HG03432 (cell line): ENCODE measurements around the gene MED26.
A peak's percentile ranks its signal among the peaks of the same experiment; 100 is the strongest.

Experiments used
- ATAC-seq: cut with Tn5 transposase; IDR thresholded peaks from one replicate; pipeline ENCODE4 v1.9.1; 2021; ENCODE audit warnings: mild to moderate bottlenecking, moderate library complexity; ENCODE audit not compliant: unreplicated experiment

Gene MED26

GRCh38 chr19:16590876-16591802 lies 36.9 kb downstream of the MED26 start:
- ATAC-seq: no peak

- ATAC-seq: no peak
Observed at GRCh38 chr19:16589917-16590316, 38.1 kb downstream of the MED26 start.

- ATAC-seq: peak; percentile 3
Observed at GRCh38 chr19:16588824-16589577, 39.0 kb downstream of the MED26 start.

DNA sequence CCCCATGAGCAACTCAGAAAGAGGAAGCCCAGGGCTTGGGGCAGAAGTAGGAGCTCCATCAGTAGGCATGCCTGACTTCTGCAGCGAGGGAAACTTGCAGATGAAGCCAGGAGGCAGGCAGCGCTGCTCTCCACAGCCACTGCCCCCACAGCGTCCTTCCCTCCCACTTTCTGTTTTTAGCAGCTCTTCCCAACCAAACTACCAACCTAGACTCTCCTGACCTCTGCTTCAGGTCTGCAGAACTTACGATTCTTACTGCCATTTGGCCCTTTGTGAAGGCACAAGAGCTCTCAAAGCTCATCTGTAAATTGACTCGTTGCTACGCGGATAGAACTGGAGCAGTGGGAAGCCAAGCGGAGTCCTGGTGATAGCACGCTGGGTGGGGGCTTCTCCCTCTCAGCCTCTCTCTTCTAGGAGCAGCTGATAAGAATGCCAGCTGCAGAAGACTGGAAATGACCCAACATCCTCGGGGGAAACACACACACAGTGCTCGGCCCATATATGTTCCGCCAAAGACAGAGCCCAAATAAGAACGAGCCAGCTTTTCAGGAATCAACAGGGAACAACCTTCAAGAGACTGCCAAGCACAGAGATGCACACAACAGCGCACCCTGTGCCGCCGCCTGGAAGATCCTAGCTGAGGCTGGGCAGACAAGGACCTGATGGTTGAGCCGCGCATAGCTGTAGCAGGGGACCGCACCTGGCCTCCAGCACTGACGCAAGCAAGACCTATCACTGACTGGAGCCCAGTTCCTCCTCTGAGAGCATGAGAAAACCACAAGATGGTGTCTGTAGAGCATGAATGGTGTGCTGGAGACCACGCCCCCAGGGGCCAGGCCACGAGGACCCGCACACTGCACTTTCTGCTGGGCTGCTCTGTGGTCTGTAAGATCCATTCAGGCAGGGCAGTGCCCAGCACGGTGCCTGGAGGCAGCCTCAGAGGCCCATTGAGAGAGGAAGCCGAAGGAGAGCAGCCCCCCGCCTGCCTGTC lies 39.9 kb downstream of the MED26 start:
- ATAC-seq: peak; percentile 36

- ATAC-seq: no peak
Observed at GRCh38 chr19:16586991-16587832, 40.8 kb downstream of the MED26 start.

- no peak for ATAC-seq
Observed at GRCh38 chr19:16586477-16586871, 41.5 kb downstream of the MED26 start.

DNA sequence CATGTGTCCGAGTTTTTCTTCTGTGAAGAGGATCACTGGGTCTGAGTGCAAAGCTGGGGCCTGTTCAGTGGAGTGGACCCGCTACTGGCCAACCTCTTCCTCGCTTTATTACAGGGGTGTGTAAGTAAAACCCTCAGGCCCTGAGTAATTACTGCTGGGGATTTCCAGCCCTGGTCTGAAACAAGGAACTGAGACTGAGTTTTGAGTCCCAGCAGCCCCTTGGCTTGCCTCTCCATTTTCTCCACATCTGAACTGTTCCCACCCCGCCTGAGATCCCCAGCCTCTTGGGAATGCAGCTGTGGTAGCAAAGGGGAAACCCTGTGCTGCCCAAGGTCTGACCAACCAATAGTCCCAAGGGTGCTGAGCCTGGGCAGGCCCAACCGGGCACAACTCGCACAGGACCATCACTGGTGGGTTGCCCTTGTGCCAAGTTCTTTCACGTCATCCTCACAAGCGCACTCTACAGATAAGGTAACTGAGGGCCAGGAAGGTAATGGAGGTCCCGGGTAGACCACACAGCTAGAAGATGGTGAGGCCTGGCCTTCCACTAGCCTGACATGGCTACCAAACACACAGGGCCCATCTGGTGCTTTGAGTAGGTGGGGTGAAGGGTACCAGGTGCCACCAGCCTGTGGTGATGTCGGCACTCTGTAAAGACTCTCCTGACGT lies 42.1 kb downstream of the MED26 start:
- peak; percentile 25 for ATAC-seq

DNA sequence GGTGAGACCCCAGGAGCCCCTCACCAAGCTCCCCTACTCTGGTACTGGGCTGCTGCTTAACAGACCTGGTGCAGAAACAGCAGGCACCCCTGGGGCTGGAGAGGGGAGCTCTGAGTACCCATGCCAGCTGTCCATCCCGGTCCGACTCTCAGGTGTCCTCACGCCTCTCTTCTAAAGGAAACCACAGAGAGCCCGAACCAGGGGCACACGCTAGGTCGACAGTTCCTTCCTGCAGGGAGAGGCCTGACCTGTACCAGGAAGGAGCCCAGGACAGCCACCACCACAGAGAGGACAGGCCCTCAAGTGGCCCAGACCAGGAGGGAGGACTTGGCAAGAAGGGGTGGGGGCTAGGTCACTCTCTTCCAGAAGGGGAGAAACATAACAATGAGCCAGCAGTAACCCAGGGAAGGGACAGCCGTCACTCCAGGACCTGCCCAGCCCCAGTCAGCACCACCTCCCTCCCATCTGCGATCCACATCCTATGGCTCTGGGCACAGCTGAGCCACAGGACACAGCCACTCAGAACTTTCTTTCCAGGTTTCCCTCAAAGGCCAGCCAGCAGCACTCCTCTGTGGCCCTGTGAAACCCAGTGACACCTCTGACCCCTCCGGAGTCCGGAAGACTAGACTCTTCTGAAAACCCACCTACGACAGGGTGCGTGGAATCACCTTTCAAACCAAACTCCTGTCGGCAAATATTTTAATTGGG lies 42.8 kb downstream of the MED26 start:
- ATAC-seq: no peak

DNA sequence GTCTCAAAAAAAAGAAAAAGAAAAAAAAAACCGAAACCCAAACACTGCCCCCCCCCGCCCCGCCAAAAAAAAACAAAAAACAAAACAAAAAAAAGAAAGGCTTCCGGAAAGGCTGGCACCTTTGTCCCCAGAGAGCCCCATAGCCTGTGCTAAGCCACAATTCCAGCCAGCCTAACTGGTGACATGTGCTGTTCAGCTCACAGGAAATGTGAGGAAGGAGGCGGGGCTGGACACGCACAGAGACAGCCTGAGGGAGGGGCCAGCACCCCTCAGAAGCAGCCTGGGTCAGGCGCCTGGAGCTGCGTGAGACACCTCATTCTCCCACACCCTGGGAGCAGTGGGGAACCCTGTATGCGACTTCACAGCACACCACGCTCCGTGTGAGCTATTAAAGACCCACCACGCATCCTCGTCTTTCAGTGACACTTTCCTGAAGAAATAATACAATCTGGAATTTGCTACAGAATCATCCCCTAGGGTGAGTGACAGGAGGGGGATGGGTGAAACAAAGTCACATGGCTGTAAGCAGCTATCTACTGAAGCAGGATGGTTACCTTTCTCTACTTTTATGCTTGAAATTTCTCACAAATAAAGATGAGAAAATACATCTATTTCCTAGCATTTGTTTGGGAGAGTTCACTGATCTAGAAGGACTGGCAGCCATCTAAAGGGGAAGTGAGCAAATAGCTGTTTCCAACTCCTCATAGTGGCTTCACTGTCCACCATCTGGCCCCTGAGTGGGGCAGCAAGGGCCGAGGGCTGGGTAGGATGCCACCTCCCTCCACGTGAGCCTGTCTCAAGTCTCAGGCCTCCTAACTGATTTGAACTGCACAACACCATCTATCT lies 43.5 kb downstream of the MED26 start:
- peak; percentile 49 for ATAC-seq

- no peak for ATAC-seq
Observed at GRCh38 chr19:16582486-16583261, 45.3 kb downstream of the MED26 start.

DNA sequence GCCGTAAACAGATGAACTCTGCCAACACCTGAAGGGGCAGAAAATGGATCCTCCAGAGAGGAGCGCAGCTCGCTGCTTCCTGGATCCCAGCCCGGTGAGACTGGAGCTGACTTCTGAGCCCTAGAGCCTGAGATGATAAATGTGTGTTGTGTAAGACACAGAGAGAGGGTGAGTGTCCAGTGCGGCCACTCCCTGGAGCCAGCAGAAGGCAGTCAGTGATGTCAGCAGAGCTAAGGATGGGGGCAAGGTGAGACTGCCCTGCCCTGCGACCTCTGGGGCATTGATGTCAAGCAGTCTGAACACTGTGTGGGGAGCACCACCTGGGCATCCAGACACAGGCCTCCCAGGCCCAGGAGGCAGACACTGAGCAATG lies 46.0 kb downstream of the MED26 start:
- ATAC-seq: no peak

GRCh38 chr19:16581145-16581970 lies 46.6 kb downstream of the MED26 start:
- no peak for ATAC-seq

GRCh38 chr19:16579381-16579780 lies 48.6 kb downstream of the MED26 start:
- ATAC-seq: no peak

GRCh38 chr19:16577531-16577985 lies 50.4 kb downstream of the MED26 start:
- no peak for ATAC-seq

DNA sequence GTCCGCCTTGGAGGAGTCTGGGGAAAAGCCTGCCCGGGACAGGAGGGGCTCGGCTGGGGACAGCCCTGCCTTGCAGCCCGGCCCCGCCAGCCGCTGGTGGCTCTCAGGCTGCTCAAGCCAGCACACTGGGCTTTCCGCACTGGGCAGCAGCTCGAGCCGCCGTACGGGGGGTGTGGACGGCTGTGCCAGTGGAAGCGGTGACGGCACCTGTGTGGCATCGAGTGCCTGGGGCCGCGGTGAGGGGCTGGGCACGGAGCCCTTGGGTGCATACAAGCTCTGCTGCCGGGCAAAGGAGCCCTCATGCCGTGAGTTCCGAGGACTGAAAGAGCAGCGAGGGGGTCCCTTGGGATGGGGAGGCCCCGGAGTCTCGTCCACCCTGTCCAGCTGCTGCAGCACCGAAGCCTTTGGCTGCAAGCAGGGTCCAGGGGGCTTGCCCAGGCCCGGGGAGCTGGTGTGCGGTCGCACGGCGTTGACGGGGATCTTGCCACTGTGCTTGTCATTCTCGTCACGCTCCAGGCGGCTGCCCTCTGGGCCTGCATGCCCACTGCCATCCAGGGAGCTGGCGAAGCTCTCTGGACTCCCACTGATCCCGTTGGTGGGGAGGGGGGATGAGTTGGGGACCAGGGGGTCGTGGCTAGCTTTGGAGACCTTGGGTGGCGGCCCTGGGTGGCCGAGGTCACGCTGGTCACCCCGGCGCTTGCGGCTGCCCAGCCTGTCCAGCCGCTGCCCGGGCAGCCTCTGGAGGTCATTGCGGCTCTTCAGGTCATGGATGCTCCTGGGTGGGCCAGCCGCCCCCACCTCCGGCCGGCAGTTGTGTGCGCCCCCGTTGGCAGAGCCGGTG lies 51.1 kb downstream of the MED26 start:
- ATAC-seq: no peak
